HEK293 (cell line): Measurements from ENCODE around the gene DYNC1I1.

Experiments
- GLI4 ChIP-seq: fragments of 450-650 bp; formaldehyde crosslinking; IDR thresholded peaks from 2 replicates; pipeline ENCODE4 v1.5.1; 2016; ENCODE audit warnings: missing biosample characterization, missing genetic modification characterization
- KLF9 ChIP-seq: fragments of 450-650 bp; formaldehyde crosslinking; IDR thresholded peaks from 2 replicates; pipeline ENCODE4 v1.5.1; 2016; ENCODE audit warnings: missing biosample characterization, missing genetic modification characterization, low read depth
- MZF1 ChIP-seq: fragments of 450-650 bp; formaldehyde crosslinking; IDR thresholded peaks from 2 replicates; pipeline ENCODE4 v1.5.1; 2017; ENCODE audit warnings: missing biosample characterization, missing genetic modification characterization, borderline replicate concordance
- PRDM2 ChIP-seq: fragments of 450-650 bp; formaldehyde crosslinking; IDR thresholded peaks from 2 replicates; pipeline ENCODE4 v1.5.1; 2016; ENCODE audit warnings: missing biosample characterization, missing genetic modification characterization, borderline replicate concordance
- WT1 ChIP-seq: fragments of 450-650 bp; formaldehyde crosslinking; IDR thresholded peaks from 2 replicates; pipeline ENCODE4 v1.5.1; 2016; ENCODE audit warnings: missing biosample characterization, missing genetic modification characterization
- ZBTB8A ChIP-seq: fragments of 450-650 bp; formaldehyde crosslinking; IDR thresholded peaks from 2 replicates; pipeline ENCODE4 v1.5.1; 2016; ENCODE audit warnings: missing biosample characterization, missing genetic modification characterization
- ZFP3 ChIP-seq: fragments of 450-650 bp; formaldehyde crosslinking; IDR thresholded peaks from 2 replicates; pipeline ENCODE4 v1.5.1; 2016; ENCODE audit warnings: low read depth, missing biosample characterization, missing genetic modification characterization
- ZNF157 ChIP-seq: fragments of 450-650 bp; formaldehyde crosslinking; IDR thresholded peaks from 2 replicates; pipeline ENCODE4 v1.5.1; 2016; ENCODE audit warnings: missing biosample characterization, missing genetic modification characterization
- ZNF24 ChIP-seq: fragments of 450-650 bp; formaldehyde crosslinking; IDR thresholded peaks from 2 replicates; pipeline ENCODE4 v1.5.1; 2016; ENCODE audit warnings: missing biosample characterization, missing genetic modification characterization
- ZNF768 ChIP-seq: fragments of 450-650 bp; formaldehyde crosslinking; IDR thresholded peaks from 2 replicates; pipeline ENCODE4 v1.5.1; 2018; ENCODE audit warnings: missing biosample characterization, mild to moderate bottlenecking, missing genetic modification characterization
- TF ChIP-seq, protein P1 (sequence below): fragments of 450-650 bp; formaldehyde crosslinking; IDR thresholded peaks from 2 replicates; pipeline ENCODE4 v1.5.1; 2016; ENCODE audit warnings: missing biosample characterization, missing genetic modification characterization
- TF ChIP-seq, protein P2 (sequence below): fragments of 450-650 bp; formaldehyde crosslinking; IDR thresholded peaks from 2 replicates; pipeline ENCODE4 v1.5.1; 2016; ENCODE audit warnings: missing biosample characterization, missing genetic modification characterization
- TF ChIP-seq, protein P3 (sequence below): fragments of 450-650 bp; formaldehyde crosslinking; IDR thresholded peaks from 2 replicates; pipeline ENCODE4 v1.5.1; 2017; ENCODE audit warnings: missing biosample characterization, mild to moderate bottlenecking, missing genetic modification characterization, moderate library complexity
- TF ChIP-seq, protein P4 (sequence below): fragments of 450-650 bp; formaldehyde crosslinking; IDR thresholded peaks from 2 replicates; pipeline ENCODE4 v1.5.1; 2017; ENCODE audit warnings: missing biosample characterization, missing genetic modification characterization

DNA sequence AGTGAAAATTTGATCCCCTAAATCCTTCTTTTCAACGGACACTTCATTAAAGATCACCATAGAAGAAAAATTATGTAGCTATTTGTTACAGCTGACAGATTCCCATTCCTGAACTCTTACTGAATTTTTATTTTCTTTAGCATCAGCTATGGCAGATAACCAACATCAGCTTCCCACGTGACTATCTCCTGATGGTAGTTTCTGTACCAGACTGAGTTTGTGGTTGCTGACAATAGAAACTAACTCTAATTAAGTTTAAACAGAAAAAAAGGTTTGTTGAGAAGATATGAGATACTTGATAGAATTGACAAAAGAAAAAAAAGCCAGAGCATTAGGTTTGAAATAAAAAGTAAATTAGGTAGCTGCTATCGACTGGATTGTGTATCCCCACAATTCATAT lies 101.8 kb downstream of the DYNC1I1 start:
- TF ChIP-seq ZNF24 (tag by site-specific recombination) (no peak), KLF9 (tag by site-specific recombination) (no peak), GLI4 (tag by site-specific recombination) (no peak), ZNF768 (no peak), WT1 (tag by site-specific recombination) (no peak), ZNF157 (tag by site-specific recombination) (no peak), MZF1 (tag by site-specific recombination) (no peak), ZBTB8A (no peak), ZFP3 (no peak), PRDM2 (tag by site-specific recombination) (no peak)
- TF ChIP-seq, protein P1, sequence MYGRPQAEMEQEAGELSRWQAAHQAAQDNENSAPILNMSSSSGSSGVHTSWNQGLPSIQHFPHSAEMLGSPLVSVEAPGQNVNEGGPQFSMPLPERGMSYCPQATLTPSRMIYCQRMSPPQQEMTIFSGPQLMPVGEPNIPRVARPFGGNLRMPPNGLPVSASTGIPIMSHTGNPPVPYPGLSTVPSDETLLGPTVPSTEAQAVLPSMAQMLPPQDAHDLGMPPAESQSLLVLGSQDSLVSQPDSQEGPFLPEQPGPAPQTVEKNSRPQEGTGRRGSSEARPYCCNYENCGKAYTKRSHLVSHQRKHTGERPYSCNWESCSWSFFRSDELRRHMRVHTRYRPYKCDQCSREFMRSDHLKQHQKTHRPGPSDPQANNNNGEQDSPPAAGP (tag by site-specific recombination): no peak
- TF ChIP-seq, protein P2, sequence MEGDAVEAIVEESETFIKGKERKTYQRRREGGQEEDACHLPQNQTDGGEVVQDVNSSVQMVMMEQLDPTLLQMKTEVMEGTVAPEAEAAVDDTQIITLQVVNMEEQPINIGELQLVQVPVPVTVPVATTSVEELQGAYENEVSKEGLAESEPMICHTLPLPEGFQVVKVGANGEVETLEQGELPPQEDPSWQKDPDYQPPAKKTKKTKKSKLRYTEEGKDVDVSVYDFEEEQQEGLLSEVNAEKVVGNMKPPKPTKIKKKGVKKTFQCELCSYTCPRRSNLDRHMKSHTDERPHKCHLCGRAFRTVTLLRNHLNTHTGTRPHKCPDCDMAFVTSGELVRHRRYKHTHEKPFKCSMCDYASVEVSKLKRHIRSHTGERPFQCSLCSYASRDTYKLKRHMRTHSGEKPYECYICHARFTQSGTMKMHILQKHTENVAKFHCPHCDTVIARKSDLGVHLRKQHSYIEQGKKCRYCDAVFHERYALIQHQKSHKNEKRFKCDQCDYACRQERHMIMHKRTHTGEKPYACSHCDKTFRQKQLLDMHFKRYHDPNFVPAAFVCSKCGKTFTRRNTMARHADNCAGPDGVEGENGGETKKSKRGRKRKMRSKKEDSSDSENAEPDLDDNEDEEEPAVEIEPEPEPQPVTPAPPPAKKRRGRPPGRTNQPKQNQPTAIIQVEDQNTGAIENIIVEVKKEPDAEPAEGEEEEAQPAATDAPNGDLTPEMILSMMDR: no peak
- TF ChIP-seq, protein P3, sequence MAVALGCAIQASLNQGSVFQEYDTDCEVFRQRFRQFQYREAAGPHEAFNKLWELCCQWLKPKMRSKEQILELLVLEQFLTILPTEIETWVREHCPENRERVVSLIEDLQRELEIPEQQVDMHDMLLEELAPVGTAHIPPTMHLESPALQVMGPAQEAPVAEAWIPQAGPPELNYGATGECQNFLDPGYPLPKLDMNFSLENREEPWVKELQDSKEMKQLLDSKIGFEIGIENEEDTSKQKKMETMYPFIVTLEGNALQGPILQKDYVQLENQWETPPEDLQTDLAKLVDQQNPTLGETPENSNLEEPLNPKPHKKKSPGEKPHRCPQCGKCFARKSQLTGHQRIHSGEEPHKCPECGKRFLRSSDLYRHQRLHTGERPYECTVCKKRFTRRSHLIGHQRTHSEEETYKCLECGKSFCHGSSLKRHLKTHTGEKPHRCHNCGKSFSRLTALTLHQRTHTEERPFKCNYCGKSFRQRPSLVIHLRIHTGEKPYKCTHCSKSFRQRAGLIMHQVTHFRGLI (tag by site-specific recombination): no peak
- TF ChIP-seq, protein P4, sequence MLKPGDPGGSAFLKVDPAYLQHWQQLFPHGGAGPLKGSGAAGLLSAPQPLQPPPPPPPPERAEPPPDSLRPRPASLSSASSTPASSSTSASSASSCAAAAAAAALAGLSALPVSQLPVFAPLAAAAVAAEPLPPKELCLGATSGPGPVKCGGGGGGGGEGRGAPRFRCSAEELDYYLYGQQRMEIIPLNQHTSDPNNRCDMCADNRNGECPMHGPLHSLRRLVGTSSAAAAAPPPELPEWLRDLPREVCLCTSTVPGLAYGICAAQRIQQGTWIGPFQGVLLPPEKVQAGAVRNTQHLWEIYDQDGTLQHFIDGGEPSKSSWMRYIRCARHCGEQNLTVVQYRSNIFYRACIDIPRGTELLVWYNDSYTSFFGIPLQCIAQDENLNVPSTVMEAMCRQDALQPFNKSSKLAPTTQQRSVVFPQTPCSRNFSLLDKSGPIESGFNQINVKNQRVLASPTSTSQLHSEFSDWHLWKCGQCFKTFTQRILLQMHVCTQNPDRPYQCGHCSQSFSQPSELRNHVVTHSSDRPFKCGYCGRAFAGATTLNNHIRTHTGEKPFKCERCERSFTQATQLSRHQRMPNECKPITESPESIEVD (tag by site-specific recombination): no peak
